NCI-H1092 (cell line): ENCODE data around the gene IPO5.
"Not testable (repeated sequence)": the region's sequence is repeated elsewhere in the genome, so short reads cannot be mapped to it uniquely, and the experiment has no call there.

Experiments
- DNase-seq: peaks from one replicate; lab custom pipeline; 2025; lab: John Stamatoyannopoulos, UW

The IPO5 gene

DNA sequence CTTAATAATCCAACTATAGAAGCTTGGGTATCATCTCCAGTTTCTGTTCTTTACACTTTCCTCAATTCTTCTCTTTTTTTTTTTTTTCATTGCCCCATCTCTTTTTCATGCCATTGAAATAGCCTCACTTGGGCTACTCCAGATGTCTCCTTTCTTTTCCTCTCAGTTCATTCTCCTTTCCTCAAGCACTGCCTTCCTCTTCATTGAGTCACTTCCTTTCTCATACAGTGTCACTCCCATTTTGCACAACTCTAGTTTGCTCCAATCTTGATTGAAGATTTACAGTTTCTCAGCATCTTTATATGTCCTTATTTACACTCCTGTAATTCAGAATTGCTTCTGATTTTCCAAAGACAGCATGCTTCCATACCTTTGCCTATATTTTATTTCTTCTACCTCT is 61.3 kb downstream of the IPO5 start:
- no peak for DNase-seq

DNA sequence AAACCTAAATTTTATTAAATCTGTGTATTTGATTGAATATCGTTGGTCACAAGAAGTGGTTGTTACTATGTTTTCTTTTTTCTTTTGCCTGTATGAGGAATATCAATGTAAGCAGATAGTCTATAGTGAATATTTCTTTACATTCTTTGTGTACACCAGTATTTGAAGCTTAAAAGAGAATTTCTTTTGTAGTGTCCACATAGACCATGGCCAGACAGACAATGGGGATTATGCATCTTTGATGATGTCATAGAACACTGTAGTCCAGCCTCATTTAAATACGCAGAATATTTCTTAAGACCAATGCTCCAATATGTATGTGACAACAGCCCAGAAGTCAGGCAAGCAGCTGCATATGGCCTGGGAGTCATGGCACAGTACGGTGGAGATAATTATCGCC is 64.8 kb downstream of the IPO5 start:
- DNase-seq, result no peak

DNA sequence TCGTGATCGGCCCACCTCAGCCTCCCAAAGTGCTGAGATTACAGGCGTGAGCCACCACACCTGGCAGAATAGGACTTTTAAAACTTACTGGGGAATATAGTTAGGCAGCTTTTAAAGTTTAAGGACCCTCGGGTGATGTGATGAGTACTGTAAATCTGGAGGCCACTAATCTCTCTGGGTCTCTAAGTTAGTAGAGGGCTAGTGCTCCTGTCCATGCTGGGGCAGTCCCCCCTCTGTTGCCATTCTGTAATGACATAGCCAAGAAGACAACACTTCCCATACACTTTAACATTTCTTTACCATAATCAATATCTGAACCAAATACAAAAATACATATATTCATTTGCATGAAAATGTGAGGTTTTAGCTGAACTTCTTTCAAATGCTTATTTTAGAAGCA is 65.7 kb downstream of the IPO5 start:
- DNase-seq, result no peak

DNA sequence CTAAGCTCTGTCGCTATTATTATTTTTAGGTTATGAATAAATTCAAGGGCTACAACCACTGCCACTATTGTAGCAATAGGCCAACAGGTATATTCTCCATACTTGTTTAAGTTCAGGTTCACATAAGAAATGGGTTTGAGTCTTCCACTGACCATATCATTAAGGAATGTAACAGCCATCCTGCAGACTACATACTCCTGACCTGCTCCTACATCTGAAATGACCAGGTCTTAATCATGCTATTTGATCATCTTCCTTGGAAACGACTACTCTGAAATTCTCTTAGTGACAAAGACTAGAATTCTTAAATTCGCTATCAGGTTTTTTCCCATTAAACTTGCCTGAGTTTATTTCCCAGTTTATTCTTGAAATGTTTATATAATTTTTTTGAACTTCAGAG is 66.8 kb downstream of the IPO5 start:
- DNase-seq, result no peak

DNA sequence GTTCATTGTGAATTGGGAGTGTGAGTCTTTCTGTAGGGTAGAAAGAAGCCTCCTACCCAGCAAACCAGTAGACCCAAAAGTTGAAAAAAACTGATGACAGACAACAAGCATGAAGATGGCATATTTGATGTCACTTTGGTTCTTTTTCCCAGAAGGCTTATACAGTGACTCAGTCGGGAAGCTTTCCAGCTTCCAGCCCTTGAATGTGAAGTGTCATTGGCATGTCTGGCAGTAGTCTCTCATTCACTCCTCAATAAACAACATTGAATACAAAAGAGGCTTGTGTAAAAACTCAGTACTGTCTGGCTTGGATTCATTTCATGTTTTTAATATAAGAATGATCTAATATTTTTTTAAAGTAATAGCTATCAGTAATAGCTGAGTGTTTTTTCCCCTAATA is 68.7 kb downstream of the IPO5 start:
- peak; percentile 41 for DNase-seq

DNA sequence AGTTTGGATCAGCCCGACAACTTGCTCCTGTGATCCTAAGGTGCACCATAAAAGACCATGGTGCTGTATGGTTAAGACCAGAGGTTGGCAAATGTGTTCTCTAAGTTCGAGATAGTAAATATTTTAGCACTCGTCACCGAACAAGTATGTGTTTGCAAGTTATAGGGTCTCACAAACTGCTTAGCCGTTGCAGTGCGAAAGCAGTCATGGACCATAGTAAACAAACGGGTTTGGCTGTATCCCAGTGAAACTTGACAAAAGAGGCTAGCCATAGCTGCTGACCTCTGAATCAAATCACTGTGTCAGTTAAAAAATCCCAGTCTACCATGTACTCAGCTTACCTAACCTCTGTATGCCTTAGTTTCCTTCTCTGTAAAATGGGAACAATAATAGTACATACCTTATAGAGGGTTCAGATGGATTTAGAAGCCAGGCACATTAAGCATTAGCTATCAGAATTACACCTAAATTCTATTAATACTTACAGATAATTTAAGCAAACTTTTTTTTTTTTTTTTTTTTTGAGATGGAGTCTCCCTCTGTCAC is 72.1 kb downstream of the IPO5 start:
- no peak for DNase-seq

DNA sequence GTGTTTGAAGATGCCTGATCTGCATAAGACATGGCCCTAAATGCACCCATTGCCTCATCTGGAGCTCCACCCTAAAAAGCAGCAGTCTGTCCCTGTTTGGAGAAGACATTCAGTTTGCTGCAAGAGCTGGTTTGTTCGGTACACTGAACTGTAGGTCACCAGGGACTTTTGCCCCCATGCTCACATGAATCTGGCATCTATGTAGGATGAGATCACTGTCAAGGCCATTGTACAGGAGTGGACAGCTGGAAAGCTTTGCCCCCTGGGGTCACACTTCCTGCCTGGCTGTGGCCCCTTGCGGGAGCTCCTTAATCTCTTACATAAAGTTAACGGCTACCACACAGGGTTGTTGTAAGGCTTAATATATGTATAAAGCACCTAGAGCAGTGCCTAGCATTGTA is 73.0 kb downstream of the IPO5 start:
- DNase-seq, result no peak

DNA sequence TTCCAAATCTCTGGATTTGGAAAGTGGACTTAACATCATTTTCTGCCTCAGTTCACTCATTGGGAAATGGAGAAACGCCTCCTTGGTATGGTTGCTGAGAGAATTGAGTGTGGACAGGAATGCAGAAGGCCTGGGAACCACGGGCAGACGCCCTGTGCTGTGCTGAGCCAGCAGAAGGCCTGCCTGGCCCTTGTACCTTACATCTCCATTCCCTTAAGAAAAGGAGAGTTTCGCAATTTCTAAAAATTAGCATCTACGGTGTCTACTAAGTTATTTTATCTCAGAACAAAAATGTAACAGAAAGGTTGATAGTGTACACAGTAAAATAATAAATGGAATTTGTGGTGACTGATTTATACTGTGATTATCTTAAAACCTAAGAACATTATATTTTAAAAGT is 78.7 kb downstream of the IPO5 start:
- DNase-seq, result no peak

DNA sequence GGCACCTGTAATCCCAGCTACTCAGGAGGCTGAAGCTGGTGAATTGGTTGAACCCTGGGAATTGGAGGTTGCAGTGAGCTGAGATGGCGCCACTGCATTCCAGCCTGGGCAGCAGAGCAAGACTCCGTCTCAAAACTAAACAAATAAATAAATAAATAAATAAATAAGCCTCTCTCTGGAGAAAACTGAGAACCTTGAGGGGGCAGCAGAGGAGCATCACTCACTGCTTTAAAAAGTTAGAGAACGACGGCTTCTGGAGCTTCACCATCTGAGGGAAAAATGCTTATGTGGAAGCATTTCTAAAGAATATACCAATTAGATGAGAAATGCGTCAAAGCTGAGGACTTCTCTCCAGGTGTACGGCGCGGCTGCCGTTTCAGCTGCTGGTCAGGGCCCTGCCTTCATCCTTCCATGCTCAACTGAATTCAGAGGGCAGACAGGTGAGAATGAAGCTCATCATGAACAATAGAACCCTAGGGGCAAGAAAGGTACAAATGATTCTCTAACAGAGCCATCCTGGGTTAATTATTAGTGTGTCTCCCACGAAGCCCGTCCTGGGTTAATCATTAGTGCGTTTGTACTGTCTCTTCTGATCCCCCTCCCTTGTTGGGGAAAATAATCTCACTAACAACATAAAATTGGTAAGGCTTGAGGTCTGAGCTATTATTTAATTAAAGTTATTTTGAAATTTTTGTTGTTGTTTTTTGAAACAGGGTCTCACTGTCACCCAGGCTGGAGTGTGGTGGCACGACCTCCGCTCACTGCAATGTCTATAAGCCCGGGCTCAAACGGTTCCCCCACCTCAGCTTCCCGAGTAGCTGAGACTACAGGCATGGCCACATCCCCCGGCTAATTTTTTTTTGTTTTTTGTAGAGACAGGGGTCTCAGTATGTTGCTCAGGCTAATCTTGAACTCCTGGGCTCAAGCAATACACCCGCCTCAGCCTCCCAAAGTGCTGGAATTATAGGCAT is 80.1 kb downstream of the IPO5 start:
- no peak for DNase-seq

DNA sequence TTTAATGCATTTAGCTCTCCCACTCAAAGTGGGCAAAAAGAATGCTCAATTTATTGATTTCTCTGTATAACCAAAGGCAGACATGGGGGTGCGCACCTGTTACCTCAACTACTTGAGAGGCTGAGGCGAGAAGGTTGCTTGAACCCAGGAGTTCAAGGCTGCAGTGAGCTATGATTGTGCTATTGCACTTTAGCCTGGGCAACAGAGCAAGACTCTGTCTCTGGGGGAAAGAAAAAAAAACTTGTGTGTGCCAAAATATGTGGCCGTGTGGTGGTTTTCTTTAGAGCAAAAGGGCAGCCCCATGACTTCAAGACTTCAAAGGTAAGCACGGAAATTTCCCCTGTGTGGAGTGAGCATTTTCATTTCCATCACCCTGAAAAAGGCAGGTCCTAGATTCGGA is 81.9 kb downstream of the IPO5 start:
- no peak for DNase-seq

DNA sequence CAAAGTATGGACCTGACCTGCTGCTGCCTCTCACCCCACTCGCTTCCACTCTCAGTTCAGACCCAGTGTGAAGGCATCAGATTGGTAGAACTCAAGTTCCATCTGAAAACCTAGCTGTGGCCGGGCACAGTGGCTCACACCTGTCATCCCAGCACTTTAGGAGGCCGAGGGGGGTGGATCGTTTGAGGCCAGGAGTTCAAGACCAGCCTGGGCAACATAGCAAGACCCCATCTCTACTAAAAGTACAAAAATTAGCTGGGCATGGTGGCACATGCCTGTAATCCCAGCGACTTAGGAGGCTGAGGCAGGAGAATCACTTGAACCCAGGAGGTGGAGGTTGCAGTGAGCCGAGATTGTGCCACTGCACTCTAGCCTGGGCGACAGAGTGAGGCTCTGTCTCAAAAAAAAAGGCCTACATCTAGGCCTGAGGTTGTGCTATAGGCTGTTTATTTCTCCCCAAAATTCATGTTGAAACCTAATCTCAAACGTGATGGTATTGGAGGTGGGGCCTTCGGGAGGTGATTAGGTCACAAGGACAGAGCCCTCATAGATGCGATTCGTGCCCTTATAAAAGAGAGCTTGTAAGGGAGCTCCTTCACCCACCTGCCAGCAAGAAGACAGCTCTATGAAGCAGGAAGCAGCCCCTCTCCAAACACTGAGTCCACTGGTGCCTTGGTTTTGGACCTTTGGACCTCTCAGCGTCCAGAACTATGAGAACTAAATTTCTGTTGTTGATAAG is 83.3 kb downstream of the IPO5 start:
- DNase-seq, result not testable (repeated sequence)

DNA sequence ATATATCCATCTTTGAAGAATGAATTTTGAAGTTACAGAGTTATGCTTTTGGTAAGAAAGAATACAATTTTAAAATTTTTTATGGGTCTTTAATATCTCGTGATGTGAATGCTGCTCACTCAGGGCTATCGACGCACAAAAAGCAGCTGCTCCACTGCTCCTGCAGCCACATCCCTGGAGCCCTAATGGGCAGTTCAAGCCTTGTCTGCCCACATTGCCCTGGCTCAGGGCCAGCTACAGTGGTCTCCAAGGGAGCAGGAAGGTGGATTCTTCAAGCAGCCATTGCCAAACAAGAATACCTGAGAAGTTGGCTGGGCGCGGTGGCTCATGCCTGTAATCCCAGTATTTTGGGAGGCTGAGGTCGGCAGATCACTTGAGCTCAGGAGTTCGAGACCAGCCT is 85.8 kb downstream of the IPO5 start:
- no peak for DNase-seq

DNA sequence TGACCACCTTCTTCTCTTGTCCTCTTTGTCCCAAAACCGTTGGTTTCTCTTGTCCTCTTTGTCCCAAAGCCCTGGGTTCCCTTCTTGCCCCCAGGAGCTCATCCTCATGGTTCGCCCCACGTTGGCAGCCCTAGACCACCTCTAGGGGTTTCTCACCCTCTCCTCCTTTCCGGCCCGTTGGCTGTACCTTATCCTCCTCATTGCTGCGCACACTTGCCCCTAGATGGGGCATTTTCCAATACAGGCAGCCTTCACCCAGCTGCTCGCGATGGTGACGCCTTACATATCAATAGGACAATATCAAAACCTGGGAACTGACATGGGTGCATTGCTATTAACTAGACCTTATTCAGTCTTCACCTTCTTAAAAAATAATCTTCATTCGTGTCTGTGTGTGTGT is 86.5 kb downstream of the IPO5 start:
- DNase-seq, result no peak

DNA sequence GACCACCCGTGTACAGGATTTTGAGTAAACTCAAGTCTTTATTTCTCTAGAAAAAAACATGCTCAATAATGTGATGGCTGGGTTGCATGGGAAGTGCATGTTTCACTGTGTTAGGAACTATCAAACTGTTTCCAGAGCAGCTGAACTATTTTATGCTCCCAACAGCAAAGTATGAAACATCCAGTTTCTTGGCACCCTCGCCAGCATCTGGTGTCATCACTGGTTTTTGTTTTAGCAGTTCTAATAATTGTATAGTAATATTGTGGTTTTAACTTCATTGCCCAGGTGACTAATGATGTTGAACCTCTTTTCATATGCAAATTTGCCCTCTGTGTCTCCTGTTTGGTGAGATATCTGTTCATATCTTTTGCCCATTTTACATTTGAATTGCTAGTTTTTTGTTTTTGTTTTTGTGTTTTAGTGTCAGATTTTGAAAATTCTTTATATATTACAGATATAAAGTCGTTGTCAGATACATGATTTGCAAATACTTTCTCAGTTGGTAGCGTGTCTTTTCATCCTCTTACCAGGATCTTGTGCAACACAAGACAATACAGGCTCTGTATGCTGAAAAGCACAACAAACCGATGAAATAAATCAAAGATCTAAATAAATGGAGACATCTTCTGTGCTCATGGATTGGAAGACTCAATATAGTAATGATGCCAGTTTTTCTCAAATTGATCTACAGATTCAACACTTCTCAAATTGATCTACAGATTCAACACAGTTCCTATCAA is 87.8 kb downstream of the IPO5 start:
- no peak for DNase-seq

DNA sequence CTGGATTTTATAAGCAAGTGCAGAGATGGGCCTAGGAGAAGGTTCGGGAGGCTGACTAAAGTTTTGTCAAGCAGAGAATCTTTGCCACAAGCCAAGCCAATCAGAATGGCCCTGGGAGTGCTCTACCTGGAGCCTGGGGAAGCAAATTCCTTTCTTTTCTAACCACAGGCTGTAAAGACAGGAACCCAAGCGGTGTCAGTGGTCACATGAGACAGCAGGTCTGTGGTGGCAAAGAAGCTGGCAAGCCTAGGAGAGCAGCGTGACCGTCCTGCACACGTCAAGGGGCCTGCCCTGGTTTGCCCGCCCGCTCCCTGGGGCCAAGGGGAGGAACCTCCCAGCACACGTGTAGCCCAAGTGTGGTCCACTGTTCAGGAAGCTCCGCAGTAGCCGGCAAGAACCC is 90.8 kb downstream of the IPO5 start:
- no peak for DNase-seq

DNA sequence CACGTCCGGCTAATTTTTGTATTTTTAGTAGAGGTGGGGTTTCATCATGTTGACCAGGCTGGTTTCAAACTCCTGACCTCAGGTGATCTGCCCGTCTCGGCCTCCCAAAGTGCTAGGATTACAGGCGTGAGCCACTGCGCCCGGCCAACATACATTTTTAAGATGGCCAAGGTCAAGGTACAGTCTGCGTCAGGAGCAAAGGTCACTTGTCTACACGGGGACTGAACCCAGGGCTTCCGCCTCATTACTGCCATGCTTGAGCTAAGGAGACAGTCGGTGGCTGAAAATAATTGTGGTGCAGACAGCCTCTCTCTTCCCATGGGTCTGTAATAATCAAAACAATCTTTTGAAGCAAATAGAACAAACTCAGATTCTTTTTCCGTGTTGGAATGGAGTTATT is 94.3 kb downstream of the IPO5 start:
- not testable (repeated sequence) for DNase-seq

DNA sequence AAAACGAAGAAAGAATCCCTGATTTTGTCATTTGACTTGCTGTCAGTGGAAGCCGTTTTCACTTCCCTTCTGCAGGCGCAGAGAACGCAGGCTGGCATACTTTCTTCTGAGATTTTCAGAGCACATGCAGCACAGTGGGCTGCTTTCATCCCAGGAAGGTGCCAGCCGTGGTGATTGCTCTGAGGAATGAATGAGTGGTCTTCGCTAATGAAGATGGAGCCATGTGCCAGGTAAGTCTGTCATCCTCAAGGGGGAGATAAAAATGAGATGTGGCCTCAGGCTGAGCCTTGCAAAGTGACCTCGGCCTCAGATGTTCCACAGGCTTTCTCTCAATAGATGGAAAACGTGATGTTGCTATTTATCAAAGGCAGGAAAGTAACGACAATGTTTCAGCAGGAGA is 94.8 kb downstream of the IPO5 start:
- DNase-seq, result no peak

DNA sequence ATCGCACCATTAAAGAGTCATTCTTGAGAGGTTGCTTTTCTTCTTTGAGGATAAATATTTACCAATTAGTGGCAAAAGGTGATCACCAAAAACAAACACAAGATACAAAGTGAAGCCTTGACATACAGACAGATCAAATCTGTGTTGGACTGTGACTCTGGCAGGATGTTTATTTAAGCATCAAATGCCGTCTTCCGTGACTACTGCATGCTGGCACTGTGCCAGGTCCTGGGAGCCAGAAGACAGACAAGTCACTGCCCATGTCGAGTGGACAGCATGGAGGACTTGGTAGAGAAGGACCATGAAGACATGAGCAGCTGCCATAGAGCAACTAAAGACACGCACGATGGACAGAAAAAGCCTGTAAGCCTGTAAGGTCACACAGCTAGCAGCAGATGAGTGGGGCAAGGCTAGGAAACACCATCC is 96.6 kb downstream of the IPO5 start:
- DNase-seq, result no peak

DNA sequence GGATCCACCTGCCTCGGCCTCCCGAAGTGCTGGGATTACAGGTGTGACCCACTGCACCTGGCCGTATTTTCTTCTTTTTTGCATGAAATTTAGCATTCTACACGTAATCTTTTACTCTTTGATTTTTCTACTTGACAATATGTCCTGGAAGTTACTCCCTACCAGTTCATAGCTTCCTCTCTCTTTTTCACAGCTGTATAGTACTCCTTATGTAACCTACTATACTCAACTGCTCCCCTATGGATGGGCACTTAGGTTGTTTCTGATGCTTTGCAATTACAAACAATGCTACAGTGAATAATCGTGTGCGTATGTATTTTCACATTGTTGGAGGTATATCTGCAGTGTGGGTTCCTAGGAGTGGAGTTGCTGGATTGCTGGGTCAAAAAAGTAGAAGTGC is 98.9 kb downstream of the IPO5 start:
- DNase-seq, result no peak

DNA sequence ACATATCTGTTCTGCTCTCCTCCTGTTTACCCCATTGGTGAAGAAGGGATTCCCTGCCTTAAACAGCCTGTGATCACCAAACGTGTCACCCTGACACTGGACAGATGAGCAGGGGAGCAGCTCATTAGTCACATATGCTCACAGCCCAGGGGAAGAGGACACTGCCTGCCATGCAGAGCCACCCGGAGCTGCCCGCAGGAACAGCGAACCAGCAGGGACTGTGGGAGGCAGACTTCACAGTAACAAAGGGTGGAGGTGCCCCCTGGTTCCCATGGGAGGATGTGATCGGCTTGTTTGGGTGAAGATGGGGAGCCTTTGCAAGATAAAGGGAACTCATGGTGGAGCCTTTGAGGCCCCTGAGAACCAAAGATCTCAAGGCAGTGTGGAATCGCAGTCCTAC is 100.8 kb downstream of the IPO5 start:
- DNase-seq, result no peak

DNA sequence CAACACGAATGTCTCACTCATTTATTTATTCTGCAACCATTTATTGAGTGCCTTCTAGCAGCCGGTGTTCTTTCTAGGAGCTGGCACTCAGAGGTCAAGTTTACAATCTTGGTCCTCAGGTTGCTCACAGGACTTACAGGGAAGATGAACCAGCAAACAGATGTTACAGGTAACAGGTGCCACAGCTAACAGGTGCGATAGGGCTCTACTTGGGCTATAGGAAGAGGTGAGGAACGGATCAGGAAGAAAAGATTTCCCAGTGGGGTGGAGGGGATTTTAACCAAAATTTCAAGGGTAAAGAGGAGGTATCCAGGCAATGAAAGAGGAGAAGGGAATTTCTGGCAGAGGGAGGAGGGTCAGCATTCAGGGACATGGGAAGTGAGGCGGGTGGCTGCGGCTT is 102.1 kb downstream of the IPO5 start:
- no peak for DNase-seq

DNA sequence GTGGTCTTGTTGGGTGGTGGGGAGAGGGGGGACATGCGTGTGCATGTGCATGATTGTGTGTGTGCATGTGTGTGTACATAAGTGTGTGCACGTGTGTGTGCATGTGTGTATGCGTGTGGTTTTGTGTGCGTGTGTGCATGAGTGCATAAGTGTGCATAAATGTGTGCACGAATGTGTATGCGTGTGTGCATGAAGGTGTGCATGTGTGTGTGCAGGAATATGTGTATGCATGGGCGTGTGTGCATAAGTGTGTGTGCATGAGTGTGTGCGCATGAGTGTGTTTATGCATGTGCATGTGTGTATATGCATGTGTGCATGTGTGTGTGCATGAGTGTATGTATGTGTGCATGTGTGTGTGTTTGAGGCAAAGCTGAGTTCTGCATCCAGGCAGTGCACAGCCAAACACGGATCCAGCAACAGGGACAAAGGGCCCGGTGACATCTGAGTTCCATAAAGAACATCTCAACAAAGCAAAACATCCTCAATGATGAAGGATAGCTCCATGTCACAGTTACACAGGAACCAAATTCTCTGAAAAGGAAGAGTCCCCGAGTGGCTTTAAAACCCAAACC is 103.5 kb downstream of the IPO5 start:
- no peak for DNase-seq
